ENCODE measurements around the gene ZNF678.

The ZNF678 gene

DNA sequence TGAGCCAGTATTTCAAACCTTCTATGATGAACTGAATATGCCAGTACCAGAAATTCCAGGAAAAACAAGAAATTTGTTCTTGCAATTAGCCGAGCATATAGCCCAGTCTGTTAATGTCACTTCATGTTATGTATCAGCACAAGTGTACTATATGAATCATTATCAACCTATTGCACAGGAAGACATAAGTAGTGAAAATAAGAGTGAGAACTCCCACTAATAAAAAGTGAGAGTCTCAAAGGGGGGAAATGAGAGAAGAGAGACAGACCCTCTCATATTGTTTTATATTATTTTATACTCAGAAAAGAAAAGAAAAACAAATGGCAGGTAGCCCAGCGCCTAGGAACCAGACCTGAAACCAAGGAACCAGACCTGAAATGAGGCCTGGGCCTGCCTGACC lies 155.6 kb downstream of the ZNF678 start:
- Histone ChIP-seq H3K9me3 (ENCODE audit: severe bottlenecking) (no peaks in the 10 kb centered on the region), H3K27ac (no peak overlapping the region), H3K36me3 (no peaks in the 10 kb centered on the region), H3K4me3 (ENCODE audit: low read depth, low read length) (no peak overlapping the region), H3K27me3 (ENCODE audit: insufficient read depth, low read depth, severe bottlenecking) (no peaks in the 10 kb centered on the region)
- no peak for DNase-seq
- TF ChIP-seq, protein P1, sequence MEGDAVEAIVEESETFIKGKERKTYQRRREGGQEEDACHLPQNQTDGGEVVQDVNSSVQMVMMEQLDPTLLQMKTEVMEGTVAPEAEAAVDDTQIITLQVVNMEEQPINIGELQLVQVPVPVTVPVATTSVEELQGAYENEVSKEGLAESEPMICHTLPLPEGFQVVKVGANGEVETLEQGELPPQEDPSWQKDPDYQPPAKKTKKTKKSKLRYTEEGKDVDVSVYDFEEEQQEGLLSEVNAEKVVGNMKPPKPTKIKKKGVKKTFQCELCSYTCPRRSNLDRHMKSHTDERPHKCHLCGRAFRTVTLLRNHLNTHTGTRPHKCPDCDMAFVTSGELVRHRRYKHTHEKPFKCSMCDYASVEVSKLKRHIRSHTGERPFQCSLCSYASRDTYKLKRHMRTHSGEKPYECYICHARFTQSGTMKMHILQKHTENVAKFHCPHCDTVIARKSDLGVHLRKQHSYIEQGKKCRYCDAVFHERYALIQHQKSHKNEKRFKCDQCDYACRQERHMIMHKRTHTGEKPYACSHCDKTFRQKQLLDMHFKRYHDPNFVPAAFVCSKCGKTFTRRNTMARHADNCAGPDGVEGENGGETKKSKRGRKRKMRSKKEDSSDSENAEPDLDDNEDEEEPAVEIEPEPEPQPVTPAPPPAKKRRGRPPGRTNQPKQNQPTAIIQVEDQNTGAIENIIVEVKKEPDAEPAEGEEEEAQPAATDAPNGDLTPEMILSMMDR (IDR thresholded peaks at IDR 0.05; ENCODE audit: low read depth, low read length) = no peak

DNA sequence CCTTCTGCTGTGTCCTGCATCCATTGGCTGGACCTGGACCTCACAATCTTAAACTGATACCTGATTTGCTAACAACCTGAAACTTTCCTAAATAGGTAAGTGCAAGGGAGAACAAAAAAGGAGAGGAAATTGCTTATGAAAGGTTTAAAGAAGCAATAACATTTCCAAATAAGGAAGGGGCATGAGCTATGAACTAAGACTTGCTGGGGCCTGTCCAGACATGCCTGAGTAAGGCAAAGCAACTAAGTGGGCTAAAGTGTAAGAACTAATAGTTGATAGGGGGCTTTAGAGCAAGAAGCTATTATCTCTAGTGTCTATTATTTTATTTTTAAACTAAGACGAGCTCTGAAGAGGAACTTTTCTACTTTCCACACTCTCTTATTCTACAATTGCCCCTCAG lies 160.1 kb downstream of the ZNF678 start:
- no peak overlapping the region for H3K4me3 ChIP-seq (ENCODE audit: low read depth, low read length)
- TF ChIP-seq, protein P1 (IDR thresholded peaks at IDR 0.05; ENCODE audit: low read depth, low read length) = no peak
- H3K36me3 ChIP-seq = no peaks in the 10 kb centered on the region
- no peak for DNase-seq
- H3K9me3 ChIP-seq (ENCODE audit: severe bottlenecking) = no peaks in the 10 kb centered on the region
- no peaks in the 10 kb centered on the region for H3K27me3 ChIP-seq (ENCODE audit: insufficient read depth, low read depth, severe bottlenecking)
- H3K27ac ChIP-seq = no peak overlapping the region

DNA sequence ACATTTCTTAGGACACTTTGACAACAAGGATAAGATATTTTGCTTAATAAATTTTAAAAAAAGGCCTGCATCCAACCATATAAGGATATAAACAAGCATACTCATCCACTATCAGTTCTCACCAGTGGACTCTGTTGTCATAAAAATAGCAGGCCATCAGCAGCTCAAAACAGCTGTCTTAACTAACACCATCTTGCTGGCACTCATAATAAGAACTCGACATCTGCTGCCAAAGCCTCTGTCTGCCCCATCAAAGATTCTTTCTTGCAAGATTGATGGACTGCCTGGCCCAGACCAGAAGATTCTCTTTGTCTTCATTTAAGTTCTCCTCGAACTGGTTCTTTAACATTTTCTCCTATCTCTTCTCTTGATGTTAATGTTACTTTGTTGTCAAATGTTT lies 161.7 kb downstream of the ZNF678 start:
- Histone ChIP-seq H3K9me3 (ENCODE audit: severe bottlenecking) (no peaks in the 10 kb centered on the region), H3K4me3 (ENCODE audit: low read depth, low read length) (no peak overlapping the region), H3K36me3 (no peaks in the 10 kb centered on the region), H3K27me3 (ENCODE audit: insufficient read depth, low read depth, severe bottlenecking) (no peaks in the 10 kb centered on the region), H3K27ac (no peak overlapping the region)
- TF ChIP-seq, protein P1 (IDR thresholded peaks at IDR 0.05; ENCODE audit: low read depth, low read length) = no peak
- no peak for DNase-seq

DNA sequence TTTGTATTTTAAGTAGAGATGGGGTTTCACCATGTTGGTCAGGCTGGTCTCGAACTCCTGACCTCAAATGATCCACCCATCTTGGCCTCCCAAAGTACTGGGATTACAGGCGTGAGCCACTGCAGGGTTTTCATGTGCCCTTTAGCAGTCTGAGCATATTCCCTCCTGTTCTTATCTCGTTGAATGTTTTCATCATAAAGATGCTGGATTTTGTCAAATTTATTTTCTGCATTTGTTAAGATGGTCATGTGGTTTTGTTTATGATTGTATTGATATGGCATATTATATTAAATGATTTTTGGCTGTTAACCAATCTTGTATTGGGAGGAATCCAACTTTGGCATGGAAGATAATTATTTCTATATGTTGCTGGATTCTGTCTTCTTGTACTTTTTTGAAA lies 163.0 kb downstream of the ZNF678 start:
- H3K9me3 ChIP-seq (ENCODE audit: severe bottlenecking) = no peaks in the 10 kb centered on the region
- no peaks in the 10 kb centered on the region for H3K27me3 ChIP-seq (ENCODE audit: insufficient read depth, low read depth, severe bottlenecking)
- TF ChIP-seq, protein P1 (IDR thresholded peaks at IDR 0.05; ENCODE audit: low read depth, low read length) = no peak
- H3K4me3 ChIP-seq (ENCODE audit: low read depth, low read length) = no peak overlapping the region
- DNase-seq = no peak
- H3K36me3 ChIP-seq = no peaks in the 10 kb centered on the region
- no peak overlapping the region for H3K27ac ChIP-seq

Data from WERI-Rb-1 (cell line).